Fibroblast of pulmonary artery (primary cell): ENCODE data around the gene VSNL1.

ENCODE experiments used
- DNase-seq: peaks from one replicate; pipeline ENCODE4 v3.0.0-alpha.2; 2010; ENCODE audit warnings: low read depth
- H3K4me3 ChIP-seq: replicated peaks from 2 replicates; pipeline ENCODE4 v1.5.1; 2011; ENCODE audit warnings: low read depth, mild to moderate bottlenecking, control low read depth, low read length, moderate library complexity
- TF ChIP-seq, protein P1 (sequence below): IDR thresholded peaks from 2 replicates; pipeline ENCODE4 v1.5.1; 2011; ENCODE audit warnings: mild to moderate bottlenecking, control low read depth, low read length, inconsistent platforms; ENCODE audit errors: missing control alignments

Gene VSNL1

DNA sequence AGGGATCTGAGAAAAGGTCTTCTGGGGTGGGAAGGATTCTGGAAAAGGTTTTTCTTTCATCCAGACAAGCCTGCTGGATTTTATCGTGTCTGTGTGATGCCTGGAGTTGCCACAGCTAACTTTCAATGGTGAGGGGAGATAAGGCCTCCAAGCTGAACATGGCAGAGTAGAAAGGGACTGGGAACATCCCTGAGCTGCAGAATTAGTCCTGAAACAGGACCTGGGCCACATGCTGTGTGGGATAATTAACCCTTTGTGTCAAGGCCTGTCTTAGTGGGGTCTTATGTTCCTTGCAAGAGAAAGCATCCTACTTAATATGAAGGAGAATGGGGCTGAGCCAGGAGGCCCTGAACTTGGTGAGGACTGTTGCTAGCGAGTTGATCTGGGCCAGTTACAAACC is 66.4 kb downstream of the VSNL1 start:
- DNase-seq: no peak
- TF ChIP-seq, protein P1, sequence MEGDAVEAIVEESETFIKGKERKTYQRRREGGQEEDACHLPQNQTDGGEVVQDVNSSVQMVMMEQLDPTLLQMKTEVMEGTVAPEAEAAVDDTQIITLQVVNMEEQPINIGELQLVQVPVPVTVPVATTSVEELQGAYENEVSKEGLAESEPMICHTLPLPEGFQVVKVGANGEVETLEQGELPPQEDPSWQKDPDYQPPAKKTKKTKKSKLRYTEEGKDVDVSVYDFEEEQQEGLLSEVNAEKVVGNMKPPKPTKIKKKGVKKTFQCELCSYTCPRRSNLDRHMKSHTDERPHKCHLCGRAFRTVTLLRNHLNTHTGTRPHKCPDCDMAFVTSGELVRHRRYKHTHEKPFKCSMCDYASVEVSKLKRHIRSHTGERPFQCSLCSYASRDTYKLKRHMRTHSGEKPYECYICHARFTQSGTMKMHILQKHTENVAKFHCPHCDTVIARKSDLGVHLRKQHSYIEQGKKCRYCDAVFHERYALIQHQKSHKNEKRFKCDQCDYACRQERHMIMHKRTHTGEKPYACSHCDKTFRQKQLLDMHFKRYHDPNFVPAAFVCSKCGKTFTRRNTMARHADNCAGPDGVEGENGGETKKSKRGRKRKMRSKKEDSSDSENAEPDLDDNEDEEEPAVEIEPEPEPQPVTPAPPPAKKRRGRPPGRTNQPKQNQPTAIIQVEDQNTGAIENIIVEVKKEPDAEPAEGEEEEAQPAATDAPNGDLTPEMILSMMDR: no peak
- no peak overlapping the region for H3K4me3 ChIP-seq

DNA sequence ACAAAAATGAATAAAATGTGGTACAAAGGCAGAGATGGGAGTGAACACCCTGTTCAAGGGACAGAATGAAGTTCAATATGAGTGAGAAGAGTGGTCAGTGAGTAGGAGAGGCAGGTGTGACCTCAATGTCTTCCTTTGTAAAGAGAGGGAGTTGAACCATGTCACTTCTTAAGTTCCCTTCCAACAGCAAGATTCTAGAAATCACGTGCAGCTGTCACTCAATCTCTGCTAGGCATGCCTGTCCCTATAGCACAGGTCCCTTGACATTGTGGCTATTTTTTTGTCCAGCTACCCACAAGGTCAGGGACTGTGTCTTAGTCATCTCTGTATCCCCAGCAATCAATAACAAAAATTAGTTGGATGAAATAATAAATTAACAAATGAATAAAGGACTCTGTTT is 66.9 kb downstream of the VSNL1 start:
- H3K4me3 ChIP-seq: no peak overlapping the region
- TF ChIP-seq, protein P1: no peak

DNA sequence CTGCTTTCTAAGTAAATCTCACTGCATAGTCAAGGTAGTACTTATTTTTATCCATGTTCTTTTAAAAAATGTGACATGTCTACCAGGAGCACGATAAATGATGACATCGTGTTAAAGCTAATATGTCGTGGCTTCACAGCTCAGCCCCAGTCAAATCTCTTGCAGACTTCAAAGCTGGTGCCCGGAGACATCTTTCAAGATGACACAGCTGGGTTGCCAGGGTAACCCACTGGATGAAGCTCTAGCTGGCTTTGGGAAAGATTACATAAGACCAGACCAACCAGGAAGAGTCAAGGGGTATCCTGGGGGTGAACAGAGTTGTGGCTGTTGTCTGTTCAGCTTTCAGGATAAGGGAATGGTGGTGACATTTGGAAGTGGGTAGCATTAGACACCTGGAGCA is 67.8 kb downstream of the VSNL1 start:
- no peak overlapping the region for H3K4me3 ChIP-seq
- DNase-seq: no peak
- TF ChIP-seq, protein P1: no peak

More for the DNA sequence above, 66.9 kb downstream of the VSNL1 start:
- DNase-seq: no peak

DNA sequence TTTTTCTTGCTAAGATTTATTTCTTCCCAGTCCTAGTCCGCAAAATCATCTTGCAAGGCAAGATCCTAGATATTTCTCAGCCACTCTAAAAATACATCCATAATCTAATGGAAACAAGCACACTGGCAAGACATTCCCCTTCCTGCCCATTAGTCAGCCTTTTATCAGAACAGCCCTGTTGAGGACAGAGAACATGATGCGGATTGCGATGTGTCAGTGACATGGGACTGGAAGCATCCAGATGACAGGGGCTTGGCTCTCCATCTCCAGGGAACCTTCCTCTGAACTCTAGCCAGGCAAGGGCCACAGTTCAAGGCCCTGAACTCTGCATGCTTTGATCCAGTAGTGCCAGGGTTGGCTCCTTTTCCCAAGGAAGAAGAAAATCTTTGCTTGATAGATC is 70.0 kb downstream of the VSNL1 start:
- no peak overlapping the region for H3K4me3 ChIP-seq
- peak; percentile 69 for DNase-seq
- TF ChIP-seq, protein P1: no peak

DNA sequence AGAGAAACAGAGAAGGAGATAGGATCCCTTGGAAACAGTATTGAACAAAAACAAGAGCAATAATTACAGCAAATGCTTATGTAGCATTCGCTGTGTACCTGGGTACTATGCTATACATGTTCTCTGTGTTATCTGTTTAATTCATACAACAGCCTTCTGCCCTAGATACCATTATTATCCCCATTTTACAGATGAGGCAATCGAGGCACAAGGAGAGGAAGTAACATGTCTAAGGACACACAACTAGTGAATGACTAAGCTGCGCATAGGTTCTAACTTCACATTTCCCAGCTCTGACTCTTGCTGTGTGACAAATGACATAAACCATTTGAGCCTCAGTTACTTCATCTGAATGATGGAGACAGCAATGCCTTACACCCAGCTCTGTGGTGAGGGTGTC is 70.5 kb downstream of the VSNL1 start:
- no peak for DNase-seq
- TF ChIP-seq, protein P1: no peak
- no peak overlapping the region for H3K4me3 ChIP-seq

DNA sequence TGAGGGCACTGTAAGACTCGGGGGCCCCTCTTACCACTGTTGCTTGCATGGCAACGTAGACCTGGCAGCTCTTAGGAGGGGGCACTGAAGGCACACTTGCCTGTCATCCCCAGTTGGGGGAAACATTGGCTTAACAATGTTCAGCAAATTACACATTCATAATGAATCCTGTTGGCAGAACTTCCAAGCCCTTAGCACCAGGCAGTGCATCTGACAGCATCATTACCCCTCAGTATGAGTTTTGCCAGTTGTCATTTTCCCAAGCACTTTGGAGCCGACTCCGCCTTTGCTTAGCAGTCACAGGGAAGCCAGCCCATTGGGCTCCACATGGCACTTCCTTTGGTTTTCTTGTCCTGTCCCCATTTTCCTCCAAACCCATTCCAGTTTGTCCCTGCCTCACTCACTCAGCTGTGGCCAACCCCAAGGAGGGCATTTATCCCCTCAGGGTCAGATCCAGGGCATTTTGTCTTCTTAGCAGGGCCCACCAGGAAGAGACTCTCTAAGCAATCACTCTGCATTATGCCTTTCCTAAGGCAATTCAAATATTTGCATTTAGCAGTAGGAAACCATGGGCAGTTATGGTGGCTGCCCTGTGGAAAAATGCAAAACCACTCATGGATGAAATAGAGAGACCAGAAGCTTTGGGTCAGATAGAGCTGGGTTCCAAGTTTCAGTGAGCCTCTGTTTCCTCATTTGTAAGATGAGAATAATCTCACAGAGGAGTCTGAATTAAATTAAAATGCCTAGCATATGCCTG is 73.9 kb downstream of the VSNL1 start:
- no peak for DNase-seq
- TF ChIP-seq, protein P1: no peak
- H3K4me3 ChIP-seq: no peak overlapping the region

DNA sequence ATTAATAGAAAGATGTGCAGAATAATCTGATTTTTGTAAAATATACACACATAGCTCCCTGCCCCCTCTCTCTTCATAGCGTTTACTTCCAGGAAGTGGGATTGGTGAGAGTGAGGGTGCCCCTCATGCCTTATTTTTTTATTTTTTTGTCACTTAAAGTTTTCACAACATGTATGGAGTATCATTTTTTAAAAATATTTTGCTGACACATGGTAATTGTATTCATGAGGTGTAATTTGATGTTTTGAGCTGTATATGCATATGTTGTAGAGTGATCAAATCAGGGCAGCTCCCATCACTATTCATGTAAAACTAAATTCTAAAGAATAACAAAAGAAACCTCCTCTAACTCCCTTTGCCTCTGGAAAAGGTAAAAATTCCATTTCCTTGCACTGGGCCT is 74.7 kb downstream of the VSNL1 start:
- TF ChIP-seq, protein P1: no peak
- DNase-seq: no peak
- H3K4me3 ChIP-seq: no peak overlapping the region
